OCI-LY7 (cell line): ENCODE data around the gene LAIR2. TPM values are rescaled to one million over a fixed set of nuclear protein-coding genes. Genes with fewer than 3 reads are reported as not detected.

ENCODE experiments used
- BruUV-seq: library from RNA; stranded (reverse); fragments of 400-500 nt; replicated peaks from 2 replicates; lab custom pipeline; 2021; lab: Mats Ljungman, UMichigan
- CTCF ChIA-PET: fragments of 300-600 bp; sonication (Branson Sonifier 250); formaldehyde crosslinking; loops from one replicate; lab custom pipeline; 2022; ENCODE audit warnings: antibody characterized with exemption; ENCODE audit not compliant: unreplicated experiment; lab: Charles Lee
- POLR2A ChIA-PET: fragments of 300-600 bp; sonication (Branson Sonifier 250); formaldehyde crosslinking; loops from one replicate; lab custom pipeline; 2022; ENCODE audit warnings: antibody characterized with exemption; lab: Charles Lee
- DNase-seq: peaks from one replicate; pipeline ENCODE4 v3.0.0-alpha.2; 2015; ENCODE audit warnings: low spot score
- H2AFZ ChIP-seq: fragments of 200-600 bp; sonication (generic), shearing (Covaris generic); 2 replicates; pipeline ENCODE4 v1.6.1; 2014; ENCODE audit warnings: mild to moderate bottlenecking, antibody characterized with exemption, low read length, moderate library complexity
- H3K27ac ChIP-seq: fragments of 200-600 bp; sonication (generic); 2 replicates; pipeline ENCODE4 v1.5.1; 2014; ENCODE audit warnings: mixed run types, low read depth, mild to moderate bottlenecking, moderate library complexity, low read length, inconsistent platforms; ENCODE audit not compliant: poor library complexity, severe bottlenecking
- H3K36me3 ChIP-seq: fragments of 200-600 bp; sonication (generic); 2 replicates; pipeline ENCODE4 v1.6.1; 2014; ENCODE audit warnings: mild to moderate bottlenecking, antibody characterized with exemption, low read length, moderate library complexity, mixed read lengths; ENCODE audit not compliant: insufficient read depth
- H3K4me1 ChIP-seq: fragments of 200-600 bp; sonication (generic); 2 replicates; pipeline ENCODE4 v1.5.1; 2014; ENCODE audit warnings: mild to moderate bottlenecking, low read length; ENCODE audit not compliant: insufficient read depth, poor library complexity, severe bottlenecking
- H3K4me2 ChIP-seq: fragments of 200-600 bp; sonication (generic); 2 replicates; pipeline ENCODE4 v1.6.1; 2014; ENCODE audit warnings: mild to moderate bottlenecking, low read length
- H3K4me3 ChIP-seq: fragments of 200-600 bp; sonication (generic); 2 replicates; pipeline ENCODE4 v1.5.1; 2014; ENCODE audit warnings: mild to moderate bottlenecking, low read depth, low read length; ENCODE audit not compliant: poor library complexity, severe bottlenecking
- H3K79me2 ChIP-seq: fragments of 200-600 bp; sonication (generic); 2 replicates; pipeline ENCODE4 v1.6.1; 2016; ENCODE audit warnings: low read depth, mild to moderate bottlenecking, low read length, moderate library complexity, mixed read lengths; ENCODE audit not compliant: insufficient read depth
- H3K9me2 ChIP-seq: fragments of 200-600 bp; sonication (generic); 2 replicates; pipeline ENCODE4 v1.6.1; 2016; ENCODE audit warnings: mild to moderate bottlenecking, low read length, mixed read lengths; ENCODE audit not compliant: insufficient read depth
- H3K9me3 ChIP-seq: fragments of 200-600 bp; sonication (generic); 2 replicates; pipeline ENCODE4 v1.6.1; 2014; ENCODE audit warnings: mild to moderate bottlenecking, mixed run types, low read length, mixed read lengths
- H4K20me1 ChIP-seq: fragments of 200-600 bp; sonication (generic); 2 replicates; pipeline ENCODE4 v1.6.1; 2014; ENCODE audit warnings: mild to moderate bottlenecking, antibody characterized with exemption, low read length, moderate library complexity, mixed read lengths; ENCODE audit not compliant: insufficient read depth
- CTCF ChIP-seq: fragments of 200-600 bp; sonication (generic); conservative IDR thresholded peaks from 2 replicates; pipeline ENCODE4 v1.5.1; 2014; ENCODE audit warnings: mild to moderate bottlenecking, antibody characterized with exemption, low read length, moderate library complexity, mixed read lengths
- EZH2phosphoT487 ChIP-seq: fragments of 200-600 bp; sonication (generic); IDR thresholded peaks from 2 replicates; pipeline ENCODE4 v1.6.1; 2018; ENCODE audit warnings: low read depth, borderline replicate concordance, mild to moderate bottlenecking, mixed run types, antibody characterized with exemption, low read length, moderate library complexity, mixed read lengths
- intact Hi-C: fragments of 100-400 bp; cut with micrococcal nuclease; formaldehyde crosslinking; loops from one replicate; pipeline ENCODE4 v1.10.0; 2022; ENCODE audit not compliant: unreplicated experiment
- total RNA-seq, 2 experiments: library from RNA; depleted of rRNA in 1 of 2; stranded (reverse); fragments of >200 nt in 1 of 2; shearing (Covaris generic) in 1 of 2; gene quantifications; 2 replicates each; pipeline ENCODE4 v1.2.3, GENCODE V29; 2014 to 2022

LAIR2 gene
- total RNA-seq, 2 experiments from 2014 or later, result not detected

- TF ChIP-seq CTCF, result no peak
- CTCF ChIA-PET, result no interaction called here
- no peak overlapping the region for H3K4me2 ChIP-seq
Measured at GRCh38 chr19:54515156-54515555, 12.5 kb downstream of the LAIR2 start.

DNA sequence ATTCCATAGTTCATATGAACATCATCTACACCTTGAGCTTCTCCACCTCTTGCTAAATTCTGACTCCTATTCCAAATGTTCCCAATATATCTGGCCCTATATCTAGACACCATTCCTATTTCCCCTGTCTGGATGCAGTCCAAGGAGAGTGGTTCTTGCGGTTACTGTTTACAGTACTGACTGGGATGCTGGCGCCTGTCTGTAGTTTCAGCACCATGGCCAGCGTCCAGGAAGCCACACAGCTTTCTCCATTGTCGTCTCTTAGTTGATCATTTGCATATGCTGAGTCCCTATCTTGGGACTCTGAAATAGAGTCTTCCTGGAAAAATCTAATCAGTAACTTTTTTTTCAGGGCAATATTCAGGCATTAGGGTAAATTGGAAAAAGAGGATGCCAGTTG is 14.9 kb downstream of the LAIR2 start:
- ChIA-PET POLR2A (interaction anchor here (0.7 kb wide), 1 partner anchor 294 kb away, joined by 6 read pairs; no protein-coding TSS in a partner anchor), CTCF (no interaction called here)
- no peak for TF ChIP-seq CTCF
- TF ChIP-seq EZH2phosphoT487, result no peak
- Histone ChIP-seq H4K20me1 (no peaks in the 10 kb centered on the region), H3K9me3 (no peaks in the 10 kb centered on the region), H3K4me3 (no peak overlapping the region), H3K27ac (no peak overlapping the region), H3K4me1 (peaks cover 5% of the 10 kb centered on the region), H2AFZ (no peak overlapping the region), H3K36me3 (no peaks in the 10 kb centered on the region), H3K79me2 (no peaks in the 10 kb centered on the region), H3K4me2 (no peak overlapping the region), H3K9me2 (no peaks in the 10 kb centered on the region)
- no TSS peak for BruUV-seq
- intact Hi-C loops, result no loop called here
- peak; percentile 61 for DNase-seq

More at GRCh38 chr19:54515156-54515555, 12.5 kb downstream of the LAIR2 start:
- intact Hi-C loops, result no loop called here
- Histone ChIP-seq H2AFZ (no peak overlapping the region), H3K27ac (no peak overlapping the region), H3K9me3 (no peaks in the 10 kb centered on the region), H3K36me3 (no peaks in the 10 kb centered on the region), H3K4me3 (no peak overlapping the region), H3K4me1 (no peaks in the 10 kb centered on the region), H3K9me2 (no peaks in the 10 kb centered on the region), H3K79me2 (no peaks in the 10 kb centered on the region), H4K20me1 (no peaks in the 10 kb centered on the region)
- no TSS peak for BruUV-seq
- POLR2A ChIA-PET, result no interaction called here
- DNase-seq, result no peak

DNA sequence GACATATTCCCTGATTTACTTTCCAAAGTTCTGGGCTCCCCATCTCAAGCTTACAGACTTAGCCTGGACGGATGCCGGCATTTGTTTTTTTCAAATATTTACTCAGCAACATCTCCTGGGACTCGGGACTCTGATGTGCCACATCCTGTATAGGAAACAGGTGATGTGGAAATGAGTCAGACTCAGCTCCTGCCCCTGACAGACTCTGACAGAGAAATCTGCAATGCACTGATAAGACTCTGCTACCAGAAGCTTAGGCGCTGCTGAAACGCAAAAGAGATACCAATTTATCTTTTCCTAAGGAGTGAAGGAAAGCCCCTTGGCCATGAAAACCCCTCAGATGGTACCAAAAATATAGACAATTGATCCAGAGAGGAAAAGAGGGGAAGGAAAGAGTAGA is 16.2 kb downstream of the LAIR2 start:
- H3K4me1 ChIP-seq, result peaks cover 5% of the 10 kb centered on the region
- H3K27ac ChIP-seq, result no peak overlapping the region
- no peak for DNase-seq
- H3K36me3 ChIP-seq, result no peaks in the 10 kb centered on the region
- no TSS peak for BruUV-seq
- ChIA-PET CTCF (no interaction called here), POLR2A (no interaction called here)
- H2AFZ ChIP-seq, result no peak overlapping the region
- H3K9me3 ChIP-seq, result no peaks in the 10 kb centered on the region
- H3K4me3 ChIP-seq, result no peak overlapping the region
- no peaks in the 10 kb centered on the region for H3K9me2 ChIP-seq
- intact Hi-C loops, result no loop called here
- H4K20me1 ChIP-seq, result no peaks in the 10 kb centered on the region
- no peaks in the 10 kb centered on the region for H3K79me2 ChIP-seq
- TF ChIP-seq EZH2phosphoT487 (no peak), CTCF (no peak)
- H3K4me2 ChIP-seq, result no peak overlapping the region
